Motor neuron (in vitro differentiated cells): Measurements from ENCODE around the gene KRTAP10-12. TPM values are rescaled to one million over a fixed set of nuclear protein-coding genes. Genes with fewer than 3 reads are reported as not detected.

Source experiments
- ATAC-seq, 8 experiments: fragments of 200-7000 bp; cut with Tn5 transposase; replicated peaks in 6 of 8; 2 replicates each; pipeline ENCODE4 v1.8.0; 2021; ENCODE audit warnings: mild to moderate bottlenecking in 8 of 8, moderate library complexity in 8 of 8
- H3K27ac ChIP-seq, 2 donors: fragments of 250-450 bp; sonication (Bioruptor Pico); 2 replicates each; pipeline ENCODE4 v1.9.0; 2021; ENCODE audit warnings: antibody characterized with exemption in 2 of 2, mild to moderate bottlenecking in 2 of 2, moderate library complexity in 1 of 2
- H3K4me1 ChIP-seq, 2 donors: fragments of 250-450 bp; sonication (Bioruptor Pico); replicated peaks in 1 of 2; 2 replicates each; pipeline ENCODE4 v1.6.1; 2021; ENCODE audit warnings: antibody characterized with exemption in 2 of 2, mild to moderate bottlenecking in 2 of 2, moderate library complexity in 1 of 2
- H3K4me3 ChIP-seq, 5 donors: fragments of 250-450 bp; sonication (Bioruptor Pico); 2 replicates each; pipeline ENCODE4 v1.9.0; 2021; ENCODE audit warnings: antibody characterized with exemption in 5 of 5, mild to moderate bottlenecking in 5 of 5, moderate library complexity in 4 of 5
- WGBS, 10 experiments: fragments of 450-650 bp; shearing (Covaris generic); methylation state at CpG; one replicate each; pipeline ENCODE4 v1.0.0; 2022; 5-methylcytosine and 5-hydroxymethylcytosine counted together
- in situ Hi-C, 9 experiments: fragments of 400-800 bp; cut with MboI; loops; one replicate each; pipeline ENCODE4 v1.15.0; 2021; ENCODE audit warnings: low sequenced_read_pairs in 9 of 9, low pct_unique_long_range_greater_than_20kb in 2 of 9; ENCODE audit not compliant: unreplicated experiment in 9 of 9
- total RNA-seq, 8 experiments: library from RNA; unstranded; fragments of 300-600 nt; gene quantifications; 2 replicates each; pipeline versions ENCODE4 v1.2.3 to v1.2.4, GENCODE V29; 2022

The KRTAP10-12 gene
- total RNA-seq, 8 experiments from 2014 or later: 0.29 to 0.85 (median 0.56) TPM; not detected in 5

- no peak overlapping the region for H3K27ac ChIP-seq
- H3K4me1 ChIP-seq: peaks cover 3 to 18% of the 10 kb centered on the region in 2 donors
- in situ Hi-C loops: no loop called here
- no peak for ATAC-seq
- no peak overlapping the region for H3K4me3 ChIP-seq
- WGBS, 10 experiments: 6 to 100% (median 82%) methylated on average over 1 to 6 of the region's 8 CpGs; no CpG with 5 or more reads in 5 of the 10 experiments
Observed at GRCh38 chr21:44695184-44695583, 1.8 kb upstream of the KRTAP10-12 start.

GRCh38 chr21:44695641-44696040 lies 1.3 kb upstream of the KRTAP10-12 start:
- Histone ChIP-seq H3K4me3 (no peak overlapping the region), H3K27ac (no peak overlapping the region), H3K4me1 (peaks cover 5 to 21% of the 10 kb centered on the region in 2 donors)
- in situ Hi-C loops: no loop called here
- whole genome bisulfite sequencing, 10 experiments: 10 to 100% (median 81%) methylated on average over 1 to 8 of the region's 8 CpGs; no CpG with 5 or more reads in 2 of the 10 experiments
- ATAC-seq: no peak

GRCh38 chr21:44696572-44696971 lies 400 bp upstream of the KRTAP10-12 start:
- Histone ChIP-seq H3K4me3 (no peak overlapping the region), H3K4me1 (peaks cover 10 to 24% of the 10 kb centered on the region in 2 donors), H3K27ac (no peak overlapping the region)
- WGBS, 10 experiments: 38 to 100% (median 87%) methylated on average over 1 to 10 of the region's 10 CpGs
- in situ Hi-C loops: no loop called here
- no peak for ATAC-seq

GRCh38 chr21:44697811-44698734 lies 1.1 kb downstream of the KRTAP10-12 start:
- peak in 6 of 8 experiments; percentile 18 to 65 (median 58) for ATAC-seq
- in situ Hi-C loops: no loop called here
- peaks cover 10 to 32% of the 10 kb centered on the region in 2 donors for H3K4me1 ChIP-seq
- no peak overlapping the region for H3K4me3 ChIP-seq
- H3K27ac ChIP-seq: no peak overlapping the region
- WGBS, 10 experiments: 31 to 85% (median 84%) methylated on average over 3 to 12 of the region's 35 CpGs; no CpG with 5 or more reads in 7 of the 10 experiments

GRCh38 chr21:44699502-44700001 lies 2.6 kb downstream of the KRTAP10-12 start:
- no peak overlapping the region for H3K27ac ChIP-seq
- in situ Hi-C loops: no loop called here
- peaks cover 14 to 32% of the 10 kb centered on the region in 2 donors for H3K4me1 ChIP-seq
- 4 to 77% methylated on average over 4 to 7 of the region's 17 CpGs; no CpG with 5 or more reads in 8 of the 10 experiments for WGBS, 10 experiments
- no peak for ATAC-seq
- H3K4me3 ChIP-seq: no peak overlapping the region

GRCh38 chr21:44700101-44701022 lies 3.4 kb downstream of the KRTAP10-12 start:
- in situ Hi-C loops: no loop called here
- Histone ChIP-seq H3K4me1 (peaks cover 17 to 32% of the 10 kb centered on the region in 2 donors), H3K4me3 (no peak overlapping the region), H3K27ac (no peak overlapping the region)
- ATAC-seq: no peak
- WGBS, 10 experiments: 0 to 100% (median 76%) methylated on average over 1 to 9 of the region's 21 CpGs; no CpG with 5 or more reads in 2 of the 10 experiments

- Histone ChIP-seq H3K27ac (no peak overlapping the region), H3K4me3 (no peak overlapping the region), H3K4me1 (peaks cover 19 to 32% of the 10 kb centered on the region in 2 donors)
- no peak for ATAC-seq
- 50 to 100% (median 66%) methylated on average over 2 to 14 of the region's 14 CpGs; no CpG with 5 or more reads in 3 of the 10 experiments for WGBS, 10 experiments
- in situ Hi-C loops: no loop called here
Observed at GRCh38 chr21:44701023-44701400, 4.0 kb downstream of the KRTAP10-12 start.

GRCh38 chr21:44701541-44701940 lies 4.6 kb downstream of the KRTAP10-12 start:
- Histone ChIP-seq H3K4me3 (no peak overlapping the region), H3K4me1 (peaks cover 20 to 32% of the 10 kb centered on the region in 2 donors), H3K27ac (no peak overlapping the region)
- no peak for ATAC-seq
- in situ Hi-C loops: no loop called here
- WGBS, 10 experiments: 0 to 100% (median 72%) methylated on average over 1 to 3 of the region's 12 CpGs; no CpG with 5 or more reads in 7 of the 10 experiments

- H3K4me3 ChIP-seq: no peak overlapping the region
- WGBS, 10 experiments: 42 to 87% methylated on average over 3 to 7 of the region's 22 CpGs; no CpG with 5 or more reads in 8 of the 10 experiments
- ATAC-seq: no peak
- no peak overlapping the region for H3K27ac ChIP-seq
- peaks cover 20 to 35% of the 10 kb centered on the region in 2 donors for H3K4me1 ChIP-seq
- in situ Hi-C loops: no loop called here
Observed at GRCh38 chr21:44702111-44702972, 5.4 kb downstream of the KRTAP10-12 start.

- peaks cover 26 to 36% of the 10 kb centered on the region in 2 donors for H3K4me1 ChIP-seq
- 19 to 78% (median 35%) methylated on average over 1 to 6 of the region's 16 CpGs; no CpG with 5 or more reads in 4 of the 10 experiments for WGBS, 10 experiments
- no peak overlapping the region for H3K4me3 ChIP-seq
- in situ Hi-C loops: no loop called here
- ATAC-seq: peak; percentile 48 to 94 (median 80)
- H3K27ac ChIP-seq: no peak overlapping the region
Observed at GRCh38 chr21:44702973-44703730, 6.2 kb downstream of the KRTAP10-12 start.

GRCh38 chr21:44703731-44704635 lies 7.0 kb downstream of the KRTAP10-12 start:
- Histone ChIP-seq H3K4me1 (peaks cover 34 to 42% of the 10 kb centered on the region in 2 donors), H3K4me3 (no peak overlapping the region), H3K27ac (no peak overlapping the region)
- 0 to 47% (median 17%) methylated on average over 1 to 5 of the region's 13 CpGs; no CpG with 5 or more reads in 6 of the 10 experiments for WGBS, 10 experiments
- no peak for ATAC-seq
- in situ Hi-C loops: no loop called here
